AG10803 (cell line): ENCODE results near the gene ABITRAM.

Experiments
- DNase-seq: peaks from one replicate; pipeline ENCODE4 v3.0.0; 2010; ENCODE audit warnings: low read depth
- H3K4me3 ChIP-seq: 2 replicates; pipeline ENCODE4 v1.5.1; 2011; ENCODE audit warnings: mild to moderate bottlenecking, low read length, control low read depth
- TF ChIP-seq, protein P1 (sequence below): conservative IDR thresholded peaks from 2 replicates; pipeline ENCODE4 v1.5.1; 2011; ENCODE audit warnings: mild to moderate bottlenecking, low read length, control low read depth, inconsistent platforms

ABITRAM gene

DNA sequence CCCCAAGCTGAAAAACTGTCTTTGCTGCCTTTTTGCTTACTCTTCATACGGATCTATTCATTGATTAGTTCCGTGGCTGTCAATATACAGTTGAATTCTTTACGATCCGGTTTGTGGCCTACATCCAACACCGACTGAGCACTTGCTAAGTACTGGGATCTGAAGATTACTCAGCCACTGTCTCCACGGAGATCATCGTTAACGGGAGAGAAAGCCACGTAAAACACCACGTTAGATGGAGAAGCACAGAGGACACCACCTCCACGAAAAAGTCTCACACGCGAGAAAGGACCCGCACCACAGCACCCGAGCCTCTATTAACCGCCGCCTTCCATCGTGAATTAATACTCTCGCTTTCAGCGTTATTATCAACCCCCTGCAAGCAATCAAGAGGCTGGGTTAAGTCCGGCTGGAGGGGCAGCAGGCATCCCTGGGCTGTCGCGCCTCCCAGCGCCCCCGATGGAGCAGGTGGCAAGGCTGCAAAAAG, 926 bp upstream of the ABITRAM start:
- H3K4me3 ChIP-seq: peak overlapping the region; percentile 99
- DNase-seq: peak; percentile 26
- TF ChIP-seq, protein P1, sequence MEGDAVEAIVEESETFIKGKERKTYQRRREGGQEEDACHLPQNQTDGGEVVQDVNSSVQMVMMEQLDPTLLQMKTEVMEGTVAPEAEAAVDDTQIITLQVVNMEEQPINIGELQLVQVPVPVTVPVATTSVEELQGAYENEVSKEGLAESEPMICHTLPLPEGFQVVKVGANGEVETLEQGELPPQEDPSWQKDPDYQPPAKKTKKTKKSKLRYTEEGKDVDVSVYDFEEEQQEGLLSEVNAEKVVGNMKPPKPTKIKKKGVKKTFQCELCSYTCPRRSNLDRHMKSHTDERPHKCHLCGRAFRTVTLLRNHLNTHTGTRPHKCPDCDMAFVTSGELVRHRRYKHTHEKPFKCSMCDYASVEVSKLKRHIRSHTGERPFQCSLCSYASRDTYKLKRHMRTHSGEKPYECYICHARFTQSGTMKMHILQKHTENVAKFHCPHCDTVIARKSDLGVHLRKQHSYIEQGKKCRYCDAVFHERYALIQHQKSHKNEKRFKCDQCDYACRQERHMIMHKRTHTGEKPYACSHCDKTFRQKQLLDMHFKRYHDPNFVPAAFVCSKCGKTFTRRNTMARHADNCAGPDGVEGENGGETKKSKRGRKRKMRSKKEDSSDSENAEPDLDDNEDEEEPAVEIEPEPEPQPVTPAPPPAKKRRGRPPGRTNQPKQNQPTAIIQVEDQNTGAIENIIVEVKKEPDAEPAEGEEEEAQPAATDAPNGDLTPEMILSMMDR: no peak

GRCh38 chr9:108933718-108934322, 380 bp upstream of the ABITRAM start, which contains the start of gene ELP1:
ELP1 (minus strand) TSS chr9:108934124; CDS start chr9:108931146, 2,978 bp downstream.
- DNase-seq: peak; percentile 93
- peak within 1 kb of the TSS; percentile 99 for H3K4me3 ChIP-seq
- TF ChIP-seq, protein P1: peak; percentile 38

DNA sequence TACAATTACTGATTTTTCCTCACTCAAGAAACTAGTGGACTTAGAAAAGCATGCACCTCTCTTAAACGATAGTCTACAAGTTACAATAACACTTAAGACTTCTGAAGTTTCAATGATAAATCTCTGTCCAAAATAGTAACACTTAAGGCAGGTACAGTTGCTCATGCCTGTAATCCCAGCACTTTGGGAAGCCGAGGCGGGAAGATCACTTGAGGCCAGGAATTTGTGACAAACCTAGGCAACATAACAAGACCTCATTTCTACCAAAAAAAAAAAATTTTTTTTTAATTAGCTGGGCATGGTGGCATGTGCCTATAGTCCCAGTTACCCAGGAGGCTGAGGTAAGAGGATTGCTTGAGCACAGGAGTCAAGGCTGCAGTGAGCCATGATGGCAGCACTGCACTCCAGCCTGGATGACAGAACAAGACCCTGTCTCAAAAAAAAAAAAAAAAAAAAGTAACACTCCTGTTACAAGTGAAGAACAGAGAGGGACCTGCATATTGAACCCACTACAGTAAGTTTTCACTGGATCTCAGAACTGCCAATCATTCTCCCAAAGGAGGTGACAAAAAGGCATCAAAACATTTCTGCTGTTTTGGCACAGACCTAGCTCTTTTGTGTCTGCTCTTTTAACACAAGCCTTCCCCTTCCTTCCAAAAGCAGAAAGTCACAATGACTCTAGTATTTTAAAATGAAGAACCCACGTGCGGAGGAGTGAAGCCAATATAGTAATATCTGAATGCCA, 3.5 kb downstream of the ABITRAM start:
- DNase-seq: no peak
- TF ChIP-seq, protein P1: no peak

DNA sequence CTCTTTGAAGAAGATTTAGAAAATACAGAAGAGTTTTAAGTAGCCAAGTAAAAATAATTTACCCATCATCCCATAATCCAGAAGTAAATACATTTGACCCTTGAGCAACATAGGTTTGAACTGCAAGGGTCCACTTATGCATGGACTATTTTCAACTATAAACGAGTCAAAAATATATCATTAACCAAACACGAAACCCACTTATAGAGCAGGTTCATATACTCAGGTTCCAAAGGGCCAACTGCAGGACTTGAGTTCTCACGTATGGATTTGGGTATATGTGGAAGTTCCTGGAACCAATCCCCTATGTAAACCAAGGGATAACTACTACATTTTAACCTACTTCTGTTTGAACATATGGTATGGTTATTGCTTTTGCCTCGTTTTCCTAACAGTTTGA, 5.8 kb downstream of the ABITRAM start:
- no peak for DNase-seq
- no peak overlapping the region for H3K4me3 ChIP-seq
- TF ChIP-seq, protein P1: no peak

More for the DNA sequence above, 3.5 kb downstream of the ABITRAM start:
- H3K4me3 ChIP-seq: no peak overlapping the region

DNA sequence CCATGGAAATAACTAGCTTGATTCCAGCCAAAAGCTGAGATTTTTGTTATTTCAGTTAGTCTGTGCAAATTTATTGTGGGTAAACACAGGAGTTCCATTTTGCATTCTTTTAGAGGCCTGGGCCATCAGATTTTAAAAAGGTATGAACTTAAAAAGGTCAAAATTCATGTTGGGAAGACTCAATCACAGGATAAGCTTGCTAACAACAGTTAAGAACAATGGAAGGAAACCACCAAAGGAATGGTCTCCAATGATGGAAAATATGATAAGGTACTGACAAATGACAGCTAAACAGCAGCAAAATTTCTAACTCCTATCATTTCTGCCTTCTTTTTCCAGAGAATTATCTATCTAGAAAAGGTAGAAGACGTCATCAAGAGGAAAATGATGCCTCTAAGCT, 16.0 kb downstream of the ABITRAM start:
- TF ChIP-seq, protein P1: no peak
- no peak for DNase-seq
- no peak overlapping the region for H3K4me3 ChIP-seq

DNA sequence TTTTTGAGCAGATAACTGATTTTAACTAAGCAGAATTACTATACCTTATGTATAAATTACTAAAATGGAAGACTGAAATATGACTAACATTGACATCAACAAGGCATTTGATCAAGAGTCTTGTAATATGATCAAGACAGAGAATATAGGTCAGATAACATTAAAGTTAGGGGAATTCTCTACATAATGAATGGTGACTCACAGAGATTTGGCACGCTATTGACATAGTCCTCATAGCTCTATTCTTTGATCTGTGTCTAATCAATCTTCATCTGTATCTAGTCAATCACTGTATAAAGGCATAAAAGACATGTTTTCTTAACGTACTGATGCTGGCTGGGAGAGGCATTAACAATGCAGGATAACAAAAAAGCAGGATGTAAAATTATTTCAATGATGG, 17.4 kb downstream of the ABITRAM start:
- no peak for DNase-seq

More for the DNA sequence above, 17.4 kb downstream of the ABITRAM start:
- no peak overlapping the region for H3K4me3 ChIP-seq
- TF ChIP-seq, protein P1: no peak
